NAMALWA (cell line): ENCODE data around the gene CLEC18C.
"Not testable (repeated sequence)": the region's sequence is repeated elsewhere in the genome, so short reads cannot be mapped to it uniquely, and the experiment has no call there.

Experiments
- DNase-seq: peaks from one replicate; pipeline ENCODE4 v3.0.0-alpha.2; 2015; ENCODE audit warnings: low spot score

CLEC18C gene

GRCh38 chr16:70159355-70160348 is 13.9 kb upstream of the CLEC18C start:
- DNase-seq = peak; percentile 10

- DNase-seq = no peak
These were observed 13.2 kb upstream of the CLEC18C start for GRCh38 chr16:70160388-70160787.

- DNase-seq = no peak
These were observed 12.8 kb upstream of the CLEC18C start for GRCh38 chr16:70160821-70161220.

GRCh38 chr16:70161350-70161749 is 12.2 kb upstream of the CLEC18C start:
- DNase-seq = peak; percentile 15

GRCh38 chr16:70162041-70162451 is 11.5 kb upstream of the CLEC18C start:
- no peak for DNase-seq

- DNase-seq = no peak
These were observed 10.0 kb upstream of the CLEC18C start for GRCh38 chr16:70163596-70163995.

GRCh38 chr16:70166688-70167087 is 6.9 kb upstream of the CLEC18C start:
- DNase-seq = not testable (repeated sequence)

GRCh38 chr16:70173916-70174315 is 329 bp downstream of the CLEC18C start:
- DNase-seq = not testable (repeated sequence)

GRCh38 chr16:70174387-70174932 is 873 bp downstream of the CLEC18C start:
- not testable (repeated sequence) for DNase-seq

GRCh38 chr16:70187858-70188607 is 14.4 kb downstream of the CLEC18C start:
- not testable (repeated sequence) for DNase-seq

GRCh38 chr16:70188608-70188915 is 15.0 kb downstream of the CLEC18C start:
- not testable (repeated sequence) for DNase-seq

- DNase-seq = not testable (repeated sequence)
These were observed 17.0 kb downstream of the CLEC18C start for GRCh38 chr16:70190574-70190973.

GRCh38 chr16:70196683-70197300 is 23.2 kb downstream of the CLEC18C start:
- not testable (repeated sequence) for DNase-seq

GRCh38 chr16:70197611-70198010 is 24.0 kb downstream of the CLEC18C start:
- not testable (repeated sequence) for DNase-seq

- DNase-seq = not testable (repeated sequence)
These were observed 24.6 kb downstream of the CLEC18C start for GRCh38 chr16:70198230-70198629.

GRCh38 chr16:70198666-70199065 is 25.1 kb downstream of the CLEC18C start:
- DNase-seq = not testable (repeated sequence)

- DNase-seq = not testable (repeated sequence)
These were observed 25.6 kb downstream of the CLEC18C start for GRCh38 chr16:70199170-70199569.

GRCh38 chr16:70200063-70200462 is 26.5 kb downstream of the CLEC18C start:
- DNase-seq = not testable (repeated sequence)

- not testable (repeated sequence) for DNase-seq
These were observed 29.9 kb downstream of the CLEC18C start for GRCh38 chr16:70203508-70203907.

GRCh38 chr16:70204010-70204409 is 30.4 kb downstream of the CLEC18C start:
- not testable (repeated sequence) for DNase-seq

- not testable (repeated sequence) for DNase-seq
These were observed 31.2 kb downstream of the CLEC18C start for GRCh38 chr16:70204668-70205405.
